GM19025 (cell line): ENCODE measurements around the gene PTPN2.

Source experiments
- ATAC-seq: cut with Tn5 transposase; IDR thresholded peaks from one replicate; pipeline ENCODE4 v1.9.1; 2021; ENCODE audit warnings: mild to moderate bottlenecking, low read depth, moderate library complexity; ENCODE audit not compliant: unreplicated experiment

PTPN2 gene

GRCh38 chr18:12750076-12750714, 133.8 kb downstream of the PTPN2 start:
- no peak for ATAC-seq

- ATAC-seq: no peak
Measured at GRCh38 chr18:12749121-12749520, 134.9 kb downstream of the PTPN2 start.

- ATAC-seq: no peak
Measured at GRCh38 chr18:12748671-12749070, 135.4 kb downstream of the PTPN2 start.

GRCh38 chr18:12747530-12748315, 136.3 kb downstream of the PTPN2 start:
- ATAC-seq: no peak

- no peak for ATAC-seq
Measured at GRCh38 chr18:12745095-12745795, 138.8 kb downstream of the PTPN2 start.

- no peak for ATAC-seq
Measured at GRCh38 chr18:12744103-12744502, 139.9 kb downstream of the PTPN2 start.

GRCh38 chr18:12742453-12742852, 141.6 kb downstream of the PTPN2 start:
- ATAC-seq: no peak
